ENCODE measurements around the gene FGF22.
"Not testable (repeated sequence)": the region's sequence is repeated elsewhere in the genome, so short reads cannot be mapped to it uniquely, and the experiment has no call there.

The FGF22 gene

GRCh38 chr19:622666-623065 lies 17.0 kb upstream of the FGF22 start:
- DNase-seq, result no peak

GRCh38 chr19:623175-623916 lies 16.3 kb upstream of the FGF22 start:
- no peak for DNase-seq

GRCh38 chr19:623974-624373 lies 15.7 kb upstream of the FGF22 start:
- DNase-seq, result peak; percentile 6

GRCh38 chr19:624433-625109 lies 15.1 kb upstream of the FGF22 start:
- no peak for DNase-seq

GRCh38 chr19:625257-625656 lies 14.4 kb upstream of the FGF22 start:
- DNase-seq, result no peak

- DNase-seq, result not testable (repeated sequence)
Observed at GRCh38 chr19:626566-626965, 13.1 kb upstream of the FGF22 start.

- DNase-seq, result no peak
Observed at GRCh38 chr19:628168-628567, 11.5 kb upstream of the FGF22 start.

- not testable (repeated sequence) for DNase-seq
Observed at GRCh38 chr19:629515-629914, 10.2 kb upstream of the FGF22 start.

GRCh38 chr19:629961-630714 lies 9.5 kb upstream of the FGF22 start:
- DNase-seq, result no peak

GRCh38 chr19:632579-633067 lies 7.1 kb upstream of the FGF22 start:
- DNase-seq, result peak; percentile 18

GRCh38 chr19:633068-633785 lies 6.5 kb upstream of the FGF22 start, which contains the start of gene POLRMT:
TSS of gene POLRMT (minus strand) at chr19:633537. CDS start at chr19:633512, 25 bp downstream.
- peak; percentile 95 for DNase-seq

GRCh38 chr19:633786-634639 lies 5.7 kb upstream of the FGF22 start:
- no peak for DNase-seq

GRCh38 chr19:634975-635652 lies 4.6 kb upstream of the FGF22 start:
- no peak for DNase-seq

- no peak for DNase-seq
Observed at GRCh38 chr19:638906-639252, 800 bp upstream of the FGF22 start.

GRCh38 chr19:640161-640558 lies 481 bp downstream of the FGF22 start:
- no peak for DNase-seq

- DNase-seq, result no peak
Observed at GRCh38 chr19:640606-641189, 1.0 kb downstream of the FGF22 start.

GRCh38 chr19:641702-642101 lies 2.0 kb downstream of the FGF22 start:
- no peak for DNase-seq

- DNase-seq, result no peak
Observed at GRCh38 chr19:642767-643727, 3.4 kb downstream of the FGF22 start.

- no peak for DNase-seq
Observed at GRCh38 chr19:643736-644135, 4.1 kb downstream of the FGF22 start.

GRCh38 chr19:644363-644762 lies 4.7 kb downstream of the FGF22 start:
- DNase-seq, result no peak

Measured in kidney glomerular epithelial cell (primary cell).